Activated CD4-positive, alpha-beta T cell treated with anti-CD3 and anti-CD28 coated beads, Interleukin-2, amount 50 U/mL, for 1 hour (primary cell): ENCODE data around the gene MEGF8.

Experiments
- DNase-seq: peaks from one replicate; pipeline ENCODE4 v3.0.0-alpha.2; 2020

MEGF8 gene

DNA sequence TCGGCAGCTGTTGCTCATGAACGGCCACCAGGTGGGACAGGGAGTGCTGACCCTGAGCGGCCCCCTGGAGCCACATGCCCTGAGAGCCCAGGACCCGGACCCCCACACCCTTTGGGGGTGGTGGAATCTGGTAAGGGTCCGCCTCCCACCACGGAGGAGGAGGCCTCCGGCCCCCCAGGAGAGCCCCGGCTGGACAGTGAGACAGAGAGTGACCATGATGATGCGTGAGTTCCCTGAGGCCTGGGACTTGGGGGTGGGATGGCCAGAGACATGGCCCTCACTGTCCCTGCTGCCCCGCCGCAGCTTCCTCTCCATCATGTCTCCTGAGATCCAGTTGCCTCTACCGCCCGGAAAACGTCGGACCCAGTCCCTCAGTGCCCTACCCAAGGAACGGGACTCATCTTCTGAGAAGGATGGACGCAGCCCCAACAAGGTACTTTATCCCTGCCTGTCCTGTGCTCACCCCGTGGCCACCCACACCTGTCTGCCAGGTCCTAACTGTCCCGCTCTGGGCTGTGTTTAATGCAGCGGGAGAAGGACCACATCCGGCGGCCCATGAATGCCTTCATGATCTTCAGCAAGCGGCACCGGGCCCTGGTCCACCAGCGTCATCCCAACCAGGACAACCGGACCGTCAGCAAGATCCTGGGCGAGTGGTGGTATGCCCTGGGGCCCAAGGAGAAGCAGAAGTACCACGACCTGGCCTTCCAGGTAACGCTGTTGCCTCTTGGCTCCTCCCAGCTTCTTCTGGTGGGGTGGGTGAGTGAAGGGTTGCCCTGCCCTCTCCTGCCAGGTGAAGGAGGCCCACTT is 38.2 kb upstream of the MEGF8 start:
- no peak for DNase-seq

DNA sequence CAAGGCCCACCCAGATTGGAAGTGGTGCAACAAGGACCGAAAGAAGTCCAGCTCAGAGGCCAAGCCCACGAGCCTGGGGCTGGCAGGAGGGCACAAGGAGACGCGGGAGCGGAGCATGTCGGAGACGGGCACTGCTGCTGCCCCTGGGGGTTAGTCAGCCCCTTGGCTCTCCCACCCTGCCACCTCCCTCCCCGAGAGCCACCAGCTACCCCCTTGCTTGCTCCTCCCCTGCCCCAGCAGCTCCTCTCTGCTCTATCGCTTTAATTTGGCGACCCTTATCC is 37.7 kb upstream of the MEGF8 start:
- DNase-seq = no peak

DNA sequence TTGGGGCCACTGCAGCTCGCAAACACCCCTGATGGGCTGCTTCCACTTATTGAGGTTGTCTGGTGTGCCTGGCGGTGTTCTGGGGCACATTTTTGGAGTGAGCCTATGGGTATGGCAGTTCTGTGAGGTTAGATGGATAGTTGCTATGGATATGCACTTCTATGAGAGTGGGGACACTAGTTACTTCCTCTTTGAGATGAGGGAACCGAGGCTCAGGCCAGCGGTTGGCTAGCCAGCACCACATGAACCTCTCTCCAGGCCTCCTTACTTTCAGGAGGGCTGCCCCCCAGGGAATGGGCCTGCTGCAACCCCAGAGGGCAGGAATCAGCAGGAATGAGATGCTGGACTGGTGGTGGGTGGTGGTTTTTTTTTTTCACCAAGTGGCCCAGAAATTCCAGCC is 37.0 kb upstream of the MEGF8 start:
- no peak for DNase-seq

DNA sequence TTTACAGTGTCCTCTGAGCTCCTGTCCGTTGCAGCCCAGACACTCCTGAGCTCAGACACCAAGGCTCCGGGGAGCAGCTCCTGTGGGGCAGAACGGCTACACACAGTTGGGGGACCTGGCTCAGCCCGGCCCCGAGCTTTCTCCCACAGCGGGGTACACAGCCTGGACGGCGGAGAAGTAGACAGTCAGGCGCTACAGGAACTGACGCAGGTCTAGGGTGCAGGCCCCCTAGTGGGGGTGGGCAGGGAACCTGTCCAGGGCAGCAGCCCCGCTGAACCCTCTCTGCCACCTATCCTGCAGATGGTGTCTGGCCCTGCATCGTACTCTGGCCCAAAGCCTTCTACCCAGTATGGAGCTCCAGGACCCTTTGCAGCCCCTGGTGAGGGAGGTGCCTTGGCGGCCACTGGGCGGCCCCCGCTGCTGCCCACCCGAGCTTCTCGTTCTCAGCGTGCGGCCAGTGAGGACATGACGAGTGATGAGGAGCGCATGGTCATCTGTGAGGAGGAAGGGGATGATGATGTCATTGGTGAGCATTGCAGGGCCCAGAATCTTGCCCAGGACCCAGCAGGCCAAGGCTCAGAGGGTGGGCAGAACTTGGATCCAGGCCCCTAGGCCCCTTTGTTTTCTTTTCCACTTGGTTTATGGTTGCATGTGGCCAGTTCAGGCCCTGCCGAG is 36.4 kb upstream of the MEGF8 start:
- DNase-seq = no peak

DNA sequence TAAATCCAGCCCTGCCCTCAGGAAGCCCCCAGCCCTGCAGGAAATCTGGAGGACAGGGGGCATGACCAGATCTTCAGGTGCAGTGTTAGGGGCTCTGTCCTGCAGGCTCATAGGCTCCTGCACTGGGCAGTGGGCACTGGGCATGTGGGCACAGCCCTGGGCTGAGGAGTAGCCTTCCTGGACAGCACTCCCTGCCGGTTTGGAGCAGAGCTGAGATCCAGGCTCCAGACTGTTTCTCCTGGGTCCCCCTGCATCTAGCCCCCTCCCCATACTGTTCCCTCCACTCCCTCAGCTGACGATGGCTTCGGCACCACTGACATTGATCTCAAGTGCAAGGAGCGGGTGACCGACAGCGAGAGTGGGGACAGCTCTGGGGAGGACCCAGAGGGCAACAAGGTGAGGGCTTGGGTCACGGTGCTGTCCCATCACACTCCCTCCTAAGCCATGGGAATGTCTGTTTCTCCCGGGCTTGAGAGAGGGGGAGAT is 35.8 kb upstream of the MEGF8 start:
- DNase-seq = no peak

DNA sequence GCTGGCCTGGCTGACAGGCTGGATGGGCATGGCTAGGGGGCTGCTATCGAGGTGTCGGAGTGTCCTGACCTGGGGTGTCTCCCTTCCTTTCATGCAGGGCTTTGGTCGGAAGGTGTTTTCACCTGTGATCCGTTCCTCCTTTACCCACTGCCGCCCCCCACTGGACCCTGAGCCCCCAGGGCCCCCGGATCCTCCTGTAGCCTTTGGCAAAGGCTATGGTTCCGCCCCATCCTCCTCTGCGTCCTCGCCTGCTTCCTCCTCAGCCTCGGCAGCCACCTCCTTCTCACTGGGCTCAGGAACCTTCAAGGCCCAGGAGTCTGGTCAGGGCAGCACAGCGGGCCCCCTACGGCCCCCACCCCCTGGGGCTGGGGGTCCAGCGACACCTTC is 35.3 kb upstream of the MEGF8 start:
- DNase-seq = no peak

DNA sequence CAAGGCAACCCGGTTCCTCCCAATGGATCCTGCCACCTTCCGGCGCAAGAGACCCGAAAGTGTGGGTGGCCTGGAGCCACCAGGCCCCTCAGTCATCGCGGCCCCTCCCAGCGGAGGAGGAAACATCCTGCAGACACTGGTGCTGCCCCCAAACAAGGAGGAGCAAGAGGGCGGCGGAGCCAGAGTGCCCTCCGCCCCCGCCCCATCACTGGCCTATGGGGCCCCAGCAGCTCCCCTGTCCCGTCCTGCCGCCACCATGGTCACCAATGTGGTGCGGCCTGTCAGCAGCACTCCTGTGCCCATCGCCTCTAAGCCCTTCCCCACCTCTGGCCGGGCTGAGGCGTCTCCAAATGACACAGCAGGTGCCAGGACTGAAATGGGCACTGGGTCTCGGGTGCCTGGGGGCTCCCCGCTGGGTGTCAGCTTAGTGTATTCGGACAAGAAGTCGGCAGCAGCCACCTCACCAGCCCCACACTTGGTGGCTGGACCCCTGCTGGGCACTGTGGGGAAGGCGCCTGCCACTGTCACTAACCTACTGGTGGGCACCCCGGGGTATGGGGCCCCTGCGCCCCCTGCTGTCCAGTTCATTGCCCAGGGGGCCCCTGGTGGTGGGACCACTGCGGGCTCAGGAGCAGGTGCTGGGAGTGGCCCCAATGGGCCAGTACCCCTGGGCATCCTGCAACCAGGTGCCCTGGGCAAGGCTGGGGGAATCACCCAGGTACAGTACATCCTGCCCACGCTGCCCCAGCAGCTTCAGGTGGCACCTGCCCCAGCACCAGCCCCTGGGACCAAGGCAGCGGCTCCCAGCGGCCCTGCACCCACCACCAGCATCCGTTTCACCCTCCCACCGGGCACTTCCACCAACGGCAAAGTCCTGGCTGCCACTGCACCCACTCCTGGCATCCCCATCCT is 34.7 kb upstream of the MEGF8 start:
- peak; percentile 64 for DNase-seq

DNA sequence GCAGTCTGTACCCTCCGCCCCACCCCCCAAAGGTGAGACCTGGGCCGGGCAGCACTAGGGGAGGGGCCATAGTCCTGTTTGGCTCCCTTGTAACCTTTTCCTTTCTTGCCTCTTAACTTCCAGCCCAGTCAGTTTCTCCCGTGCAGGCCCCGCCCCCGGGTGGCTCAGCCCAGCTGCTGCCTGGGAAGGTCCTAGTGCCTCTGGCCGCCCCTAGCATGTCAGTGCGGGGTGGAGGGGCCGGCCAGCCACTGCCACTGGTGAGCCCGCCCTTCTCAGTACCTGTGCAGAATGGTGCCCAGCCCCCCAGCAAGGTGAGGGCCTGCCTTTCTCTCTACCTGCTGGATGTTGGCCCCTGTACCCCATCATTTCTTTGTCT is 34.0 kb upstream of the MEGF8 start:
- DNase-seq = no peak

DNA sequence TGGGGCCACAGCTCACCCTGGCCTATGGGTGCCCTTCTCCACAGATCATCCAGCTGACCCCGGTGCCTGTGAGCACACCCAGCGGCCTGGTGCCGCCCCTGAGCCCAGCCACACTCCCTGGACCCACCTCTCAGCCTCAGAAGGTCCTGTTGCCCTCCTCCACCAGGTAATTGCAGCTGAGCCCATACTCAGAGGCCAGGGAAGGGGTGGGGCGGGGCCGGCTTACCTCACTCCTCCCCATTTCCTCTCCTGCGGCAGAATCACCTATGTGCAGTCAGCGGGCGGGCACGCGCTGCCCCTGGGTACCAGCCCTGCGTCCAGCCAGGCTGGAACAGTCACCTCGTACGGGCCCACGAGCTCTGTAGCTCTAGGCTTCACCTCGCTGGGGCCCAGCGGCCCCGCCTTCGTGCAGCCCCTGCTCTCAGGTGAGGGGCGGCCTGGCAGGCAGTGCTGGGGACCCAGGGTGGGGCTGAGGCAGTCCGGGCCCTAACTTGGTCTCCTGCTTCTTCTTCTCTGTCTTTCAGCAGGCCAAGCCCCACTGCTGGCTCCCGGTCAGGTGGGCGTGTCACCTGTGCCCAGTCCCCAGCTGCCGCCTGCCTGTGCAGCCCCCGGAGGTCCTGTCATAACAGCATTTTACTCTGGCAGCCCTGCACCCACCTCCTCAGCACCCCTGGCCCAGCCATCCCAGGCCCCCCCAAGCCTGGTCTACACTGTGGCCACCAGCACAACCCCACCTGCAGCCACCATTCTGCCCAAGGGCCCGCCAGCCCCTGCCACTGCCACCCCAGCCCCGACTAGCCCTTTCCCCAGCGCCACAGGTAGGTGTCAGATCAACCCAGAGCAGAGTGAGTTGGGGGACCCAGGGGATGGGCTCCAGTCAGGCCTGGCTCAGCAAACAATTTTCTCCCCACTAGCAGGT is 33.1 kb upstream of the MEGF8 start:
- DNase-seq = no peak

DNA sequence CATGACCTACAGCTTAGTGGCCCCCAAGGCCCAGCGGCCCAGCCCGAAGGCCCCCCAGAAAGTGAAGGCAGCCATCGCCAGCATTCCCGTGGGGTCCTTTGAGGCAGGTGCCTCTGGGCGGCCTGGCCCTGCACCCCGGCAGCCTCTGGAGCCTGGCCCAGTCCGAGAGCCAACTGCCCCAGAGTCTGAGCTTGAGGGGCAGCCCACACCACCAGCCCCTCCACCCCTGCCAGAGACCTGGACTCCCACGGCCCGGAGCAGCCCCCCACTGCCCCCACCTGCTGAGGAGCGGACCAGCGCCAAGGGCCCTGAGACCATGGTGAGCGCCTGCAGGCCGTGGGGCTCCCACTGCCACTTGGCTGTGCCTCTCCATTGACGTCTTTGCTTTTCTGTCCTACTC is 32.5 kb upstream of the MEGF8 start:
- DNase-seq = no peak

DNA sequence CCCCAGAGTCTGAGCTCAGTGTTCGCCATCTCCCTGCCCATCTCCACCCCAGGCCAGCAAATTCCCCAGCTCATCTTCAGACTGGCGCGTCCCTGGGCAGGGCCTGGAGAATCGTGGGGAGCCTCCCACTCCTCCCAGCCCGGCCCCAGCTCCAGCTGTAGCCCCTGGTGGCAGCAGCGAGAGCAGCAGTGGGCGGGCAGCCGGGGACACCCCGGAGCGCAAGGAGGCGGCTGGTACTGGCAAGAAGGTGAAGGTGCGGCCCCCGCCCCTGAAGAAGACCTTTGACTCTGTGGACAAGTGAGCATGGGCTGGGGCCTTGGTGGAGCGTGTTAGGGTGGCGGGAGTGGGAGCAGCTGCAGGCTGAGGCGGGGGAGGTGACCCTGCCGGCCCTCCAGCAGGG is 31.9 kb upstream of the MEGF8 start:
- no peak for DNase-seq

DNA sequence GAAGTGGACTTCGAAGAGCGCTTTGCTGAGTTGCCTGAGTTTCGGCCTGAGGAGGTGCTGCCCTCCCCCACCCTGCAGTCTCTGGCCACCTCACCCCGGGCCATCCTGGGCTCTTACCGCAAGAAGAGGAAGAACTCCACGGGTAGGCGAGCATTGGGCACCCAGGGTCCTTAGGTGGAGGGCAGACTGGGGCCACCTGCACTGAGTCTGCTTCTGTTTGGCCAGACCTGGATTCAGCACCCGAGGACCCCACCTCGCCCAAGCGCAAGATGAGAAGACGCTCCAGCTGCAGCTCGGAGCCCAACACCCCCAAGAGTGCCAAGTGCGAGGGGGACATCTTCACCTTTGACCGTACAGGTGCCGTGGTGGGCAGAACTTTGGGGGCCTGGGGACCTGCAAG is 31.5 kb upstream of the MEGF8 start:
- DNase-seq = no peak

DNA sequence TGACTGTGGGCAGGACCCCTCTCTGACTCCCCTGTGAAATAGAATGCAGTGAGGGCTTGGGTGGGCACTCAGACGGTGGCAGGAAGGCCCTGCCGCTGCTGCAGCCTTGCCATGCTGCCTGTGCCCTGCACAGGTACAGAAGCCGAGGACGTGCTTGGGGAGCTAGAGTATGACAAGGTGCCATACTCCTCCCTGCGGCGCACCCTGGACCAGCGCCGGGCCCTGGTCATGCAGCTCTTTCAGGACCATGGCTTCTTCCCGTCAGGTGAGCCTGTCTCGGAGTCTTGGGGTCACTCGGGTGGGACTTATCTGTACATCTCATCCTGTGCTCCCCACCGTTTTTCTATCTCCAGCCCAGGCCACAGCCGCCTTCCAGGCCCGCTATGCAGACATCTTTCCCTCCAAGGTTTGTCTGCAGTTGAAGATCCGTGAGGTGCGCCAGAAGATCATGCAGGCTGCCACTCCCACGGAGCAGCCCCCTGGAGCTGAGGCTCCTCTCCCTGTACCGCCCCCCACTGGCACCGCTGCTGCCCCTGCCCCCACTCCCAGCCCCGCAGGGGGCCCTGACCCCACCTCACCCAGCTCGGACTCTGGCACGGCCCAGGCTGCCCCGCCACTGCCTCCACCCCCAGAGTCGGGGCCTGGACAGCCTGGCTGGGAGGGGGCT is 30.8 kb upstream of the MEGF8 start:
- DNase-seq = no peak

DNA sequence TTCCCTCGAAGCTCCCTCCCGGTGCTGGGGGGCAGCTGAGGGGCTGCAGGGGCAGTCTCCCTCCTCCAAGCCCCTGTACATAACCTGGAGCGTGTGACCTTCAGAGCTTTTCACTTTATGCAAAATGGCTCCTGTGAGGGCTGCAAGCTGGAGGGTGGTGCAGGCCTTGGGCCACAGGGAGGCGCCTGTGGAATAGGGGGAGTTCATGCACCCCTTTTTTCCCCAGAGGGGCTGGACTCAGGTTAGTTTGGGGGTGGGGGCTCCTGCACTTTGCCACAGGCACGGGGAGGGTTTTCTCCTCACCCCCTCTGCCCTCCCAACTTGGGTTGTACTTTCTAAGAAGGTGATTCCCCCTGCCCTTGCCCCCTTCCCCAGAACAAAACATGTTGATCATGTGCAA is 30.1 kb upstream of the MEGF8 start:
- no peak for DNase-seq

DNA sequence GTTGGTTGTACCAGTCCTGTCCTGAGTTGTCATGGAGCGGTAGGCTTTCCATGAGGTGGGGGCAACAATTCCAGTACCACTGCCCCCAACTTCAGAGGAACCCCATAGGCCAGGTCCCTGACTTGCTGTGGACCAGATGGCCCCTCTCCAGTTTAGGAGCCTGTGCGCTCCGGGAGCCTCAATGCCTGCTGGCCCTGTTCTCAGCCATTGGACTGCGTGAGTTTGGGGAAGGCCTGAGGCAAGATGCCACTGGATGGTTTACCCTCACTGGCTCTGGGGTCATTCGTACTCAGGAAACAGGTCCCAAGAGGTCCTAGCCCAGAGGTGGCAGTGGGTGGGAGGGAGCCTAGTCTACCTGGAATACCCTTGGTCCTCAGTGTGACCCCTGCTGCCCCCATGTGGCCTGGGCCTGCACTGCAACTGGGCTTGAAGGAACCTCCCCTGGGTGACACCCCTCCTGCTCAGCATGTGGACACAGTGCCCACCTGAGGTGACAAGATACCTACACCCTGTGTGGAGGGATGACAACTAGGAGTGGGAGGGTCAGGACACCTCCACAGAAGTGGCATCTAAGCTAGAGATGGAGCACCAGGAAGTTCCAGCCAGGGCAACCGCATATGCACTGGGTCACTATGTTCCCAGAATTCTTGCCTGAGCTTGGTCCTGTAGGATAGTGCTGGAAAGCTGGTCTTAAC is 29.5 kb upstream of the MEGF8 start:
- DNase-seq = peak; percentile 93

DNA sequence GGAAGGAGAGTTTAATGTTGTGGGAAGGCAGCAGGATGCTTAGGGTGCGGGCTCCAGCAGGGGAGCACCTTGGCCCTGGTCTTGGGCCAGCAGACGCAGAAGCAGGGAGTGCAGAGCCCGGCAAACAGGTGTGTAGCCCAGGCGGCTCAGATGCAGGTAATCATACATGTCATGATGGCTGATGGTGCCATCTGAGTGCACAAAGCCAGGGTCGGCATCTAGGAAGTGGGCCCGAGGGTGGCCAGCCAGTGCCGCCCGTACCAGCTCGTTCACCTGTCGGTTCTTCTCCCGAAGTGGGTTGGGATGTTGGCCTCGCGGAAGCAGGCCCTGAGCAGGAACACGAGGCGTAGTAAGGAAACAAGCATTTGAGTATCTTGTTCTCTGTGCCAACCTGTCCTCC is 28.4 kb upstream of the MEGF8 start:
- DNase-seq = no peak

DNA sequence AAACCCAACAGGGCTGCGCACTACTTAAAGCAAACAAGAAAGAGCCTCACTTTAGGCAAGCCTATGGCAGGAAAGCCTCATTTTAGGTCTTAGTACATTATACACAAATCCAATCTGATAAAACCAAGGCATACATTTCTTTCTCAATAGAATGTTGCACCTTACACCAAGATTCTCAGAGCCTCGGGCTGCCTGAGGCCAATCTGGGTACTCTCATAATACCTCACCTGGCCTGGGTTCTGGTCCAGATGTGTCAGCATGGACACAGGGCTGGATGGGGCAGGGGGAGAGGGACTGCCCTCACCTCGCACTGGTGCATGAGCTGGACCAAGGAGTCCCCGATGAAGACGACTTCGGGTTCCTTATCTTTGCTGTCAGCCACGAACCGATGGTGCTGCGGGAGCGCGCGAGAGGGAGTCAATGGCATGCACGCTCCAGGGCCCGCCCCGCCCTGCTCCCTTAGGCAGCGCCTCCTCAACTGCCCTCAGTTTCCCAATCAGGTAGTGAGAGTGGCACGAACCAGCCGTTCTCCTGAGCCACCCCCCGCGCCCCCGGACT is 23.7 kb upstream of the MEGF8 start, which contains the start of gene PRR19:
TSS of gene PRR19 (plus strand) at position 487 of the 558 bp plus-strand sequence. CDS start 7,453 bp downstream, outside the sequence.
- no peak for DNase-seq

DNA sequence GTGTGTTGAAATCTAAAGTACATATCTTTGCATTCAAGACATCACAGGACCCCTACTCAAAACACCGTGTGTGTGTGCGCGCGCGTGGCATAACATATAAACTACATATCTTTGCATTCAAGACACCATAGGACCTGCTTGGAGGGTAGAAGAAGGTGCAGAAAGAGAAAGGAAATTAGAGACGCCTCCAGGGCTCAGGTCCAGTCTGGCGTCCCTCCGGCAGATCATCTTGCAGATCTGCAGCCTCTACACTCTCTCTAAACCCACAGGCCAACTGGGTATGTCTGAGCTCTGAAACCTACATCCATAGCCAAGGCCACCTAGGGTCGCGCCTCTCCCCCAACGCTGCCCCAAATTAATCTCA is 22.4 kb upstream of the MEGF8 start:
- DNase-seq = no peak

DNA sequence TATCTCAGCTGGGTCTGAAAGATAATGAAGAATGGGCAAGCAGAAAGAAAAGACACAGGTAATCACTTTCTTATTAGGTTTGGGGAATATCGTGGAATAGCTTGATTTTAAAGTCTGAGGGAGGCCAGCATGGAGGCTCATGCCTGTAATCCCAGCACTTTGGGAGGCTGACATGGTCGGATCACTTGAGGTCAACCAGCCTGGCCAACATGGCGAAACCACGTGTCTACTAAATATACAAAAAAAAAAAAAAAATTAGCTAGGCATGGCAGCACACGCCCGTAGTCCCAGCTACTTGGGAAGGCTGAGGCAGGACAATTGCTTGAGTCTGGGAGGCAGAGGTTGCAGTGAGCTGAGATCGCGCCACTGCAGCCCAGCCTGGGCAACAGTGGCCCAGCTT is 21.6 kb upstream of the MEGF8 start:
- no peak for DNase-seq

DNA sequence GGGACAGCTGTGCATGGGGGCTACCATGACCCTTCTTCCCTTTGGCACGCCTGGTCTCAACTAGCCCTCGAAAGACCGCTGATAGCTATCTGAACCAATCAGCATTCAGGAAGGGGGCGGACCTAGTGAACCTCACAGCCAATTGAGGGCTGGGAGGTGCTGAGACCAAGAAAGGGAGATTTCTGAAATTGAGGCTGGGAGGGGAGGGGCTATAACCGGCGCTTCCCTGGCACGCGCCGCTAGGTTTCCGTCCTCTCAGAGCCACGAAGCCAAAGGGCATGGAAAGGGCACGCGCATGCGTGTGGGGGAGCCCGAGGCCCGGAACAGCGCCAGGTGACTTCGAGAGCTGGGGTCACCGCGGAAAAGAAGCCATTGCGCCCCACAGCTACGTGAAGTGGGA is 18.8 kb upstream of the MEGF8 start:
- no peak for DNase-seq

DNA sequence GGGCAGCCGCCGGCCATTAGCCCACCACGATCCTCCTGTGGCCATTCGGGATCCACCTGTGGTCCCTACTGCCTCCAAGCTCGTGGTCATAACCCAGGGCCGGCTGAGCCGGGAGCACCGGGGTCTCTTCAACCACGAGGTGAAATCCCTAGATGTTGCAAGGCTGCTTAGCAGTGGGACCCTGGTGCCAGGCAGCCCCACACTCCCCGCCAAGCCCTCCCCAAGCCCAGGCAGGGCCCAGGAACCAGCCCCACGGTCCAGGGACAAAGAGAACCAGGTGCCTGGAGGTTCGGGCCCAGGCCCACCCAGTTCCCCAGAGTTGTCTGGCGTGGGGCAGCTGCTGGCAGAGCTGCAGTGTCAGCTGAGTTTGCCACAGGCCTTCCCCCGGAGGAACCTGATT is 15.7 kb upstream of the MEGF8 start:
- no peak for DNase-seq
